HG03045 (cell line): ENCODE data around the gene PVALEF.

Source experiments
- ATAC-seq: cut with Tn5 transposase; IDR thresholded peaks from one replicate; pipeline ENCODE4 v1.9.1; 2021; ENCODE audit warnings: mild to moderate bottlenecking, moderate library complexity; ENCODE audit not compliant: unreplicated experiment

Gene PVALEF

GRCh38 chr17:81165246-81166032, at the start of gene PVALEF:
Gene PVALEF (plus strand): TSS chr17:81165507. CDS start chr17:81181227, 15,720 bp downstream.
- no peak for ATAC-seq

GRCh38 chr17:81115749-81116464, 49.4 kb upstream of the PVALEF start:
- no peak for ATAC-seq

- no peak for ATAC-seq
Measured at GRCh38 chr17:81116704-81117103, 48.6 kb upstream of the PVALEF start.

GRCh38 chr17:81117672-81118198, 47.6 kb upstream of the PVALEF start:
- no peak for ATAC-seq

GRCh38 chr17:81118308-81119221, 46.7 kb upstream of the PVALEF start:
- no peak for ATAC-seq

- ATAC-seq: no peak
Measured at GRCh38 chr17:81119223-81120148, 45.8 kb upstream of the PVALEF start.

GRCh38 chr17:81120149-81120484, 45.2 kb upstream of the PVALEF start:
- no peak for ATAC-seq

GRCh38 chr17:81120695-81121621, 44.3 kb upstream of the PVALEF start:
- ATAC-seq: no peak

GRCh38 chr17:81121841-81122733, 43.2 kb upstream of the PVALEF start:
- ATAC-seq: no peak

GRCh38 chr17:81123052-81124048, 42.0 kb upstream of the PVALEF start:
- no peak for ATAC-seq

- ATAC-seq: no peak
Measured at GRCh38 chr17:81124377-81124776, 40.9 kb upstream of the PVALEF start.

- ATAC-seq: no peak
Measured at GRCh38 chr17:81125573-81126081, 39.7 kb upstream of the PVALEF start.

GRCh38 chr17:81126281-81127132, 38.8 kb upstream of the PVALEF start:
- ATAC-seq: no peak

- ATAC-seq: no peak
Measured at GRCh38 chr17:81127133-81127455, 38.2 kb upstream of the PVALEF start.

GRCh38 chr17:81127526-81128177, 37.7 kb upstream of the PVALEF start:
- ATAC-seq: no peak
